ENCODE results near the gene SYT17. TPM values are rescaled to one million over a fixed set of nuclear protein-coding genes. Genes with fewer than 3 reads are reported as not detected.

SYT17 gene, protein sequence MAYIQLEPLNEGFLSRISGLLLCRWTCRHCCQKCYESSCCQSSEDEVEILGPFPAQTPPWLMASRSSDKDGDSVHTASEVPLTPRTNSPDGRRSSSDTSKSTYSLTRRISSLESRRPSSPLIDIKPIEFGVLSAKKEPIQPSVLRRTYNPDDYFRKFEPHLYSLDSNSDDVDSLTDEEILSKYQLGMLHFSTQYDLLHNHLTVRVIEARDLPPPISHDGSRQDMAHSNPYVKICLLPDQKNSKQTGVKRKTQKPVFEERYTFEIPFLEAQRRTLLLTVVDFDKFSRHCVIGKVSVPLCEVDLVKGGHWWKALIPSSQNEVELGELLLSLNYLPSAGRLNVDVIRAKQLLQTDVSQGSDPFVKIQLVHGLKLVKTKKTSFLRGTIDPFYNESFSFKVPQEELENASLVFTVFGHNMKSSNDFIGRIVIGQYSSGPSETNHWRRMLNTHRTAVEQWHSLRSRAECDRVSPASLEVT
- total RNA-seq, result 0.51 and 3.0 TPM in 2 replicates

DNA sequence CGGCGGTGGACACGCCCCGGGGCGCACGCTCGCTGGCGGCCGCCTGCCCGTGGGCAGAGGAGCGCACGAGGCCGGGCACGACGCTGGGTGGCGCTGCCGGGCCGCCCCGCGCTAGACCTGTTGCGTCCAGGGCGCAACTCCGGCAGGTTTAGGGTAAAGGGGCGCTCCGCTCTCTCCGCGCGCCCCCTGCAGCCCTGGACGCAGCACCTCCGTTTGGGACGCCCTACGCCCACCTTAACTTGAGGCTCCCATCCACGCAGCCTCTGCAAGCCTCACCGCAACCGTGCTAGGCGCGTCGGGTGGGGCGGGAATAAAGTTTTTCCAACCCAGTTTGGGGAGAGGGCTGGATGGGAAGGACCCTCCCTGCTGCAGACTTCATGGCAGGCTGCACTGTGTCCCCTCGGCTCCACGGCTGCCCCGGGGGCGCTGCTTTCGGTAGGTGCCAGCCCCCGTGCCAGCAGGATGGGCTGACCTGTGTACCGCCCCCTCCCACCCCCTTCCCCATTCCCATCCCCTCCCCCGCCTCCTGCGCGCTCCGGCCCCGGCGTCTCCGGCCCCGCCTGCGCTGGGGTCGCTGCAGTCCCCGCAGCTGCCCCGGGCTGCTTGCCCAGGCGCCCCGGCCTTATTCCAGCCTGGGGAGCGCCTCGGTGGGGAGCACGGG, at the start of gene SYT17:
Gene SYT17, plus strand, starts transcription at position 531 of the 661 bp plus-strand sequence. CDS start 407 bp downstream, outside the sequence.

DNA sequence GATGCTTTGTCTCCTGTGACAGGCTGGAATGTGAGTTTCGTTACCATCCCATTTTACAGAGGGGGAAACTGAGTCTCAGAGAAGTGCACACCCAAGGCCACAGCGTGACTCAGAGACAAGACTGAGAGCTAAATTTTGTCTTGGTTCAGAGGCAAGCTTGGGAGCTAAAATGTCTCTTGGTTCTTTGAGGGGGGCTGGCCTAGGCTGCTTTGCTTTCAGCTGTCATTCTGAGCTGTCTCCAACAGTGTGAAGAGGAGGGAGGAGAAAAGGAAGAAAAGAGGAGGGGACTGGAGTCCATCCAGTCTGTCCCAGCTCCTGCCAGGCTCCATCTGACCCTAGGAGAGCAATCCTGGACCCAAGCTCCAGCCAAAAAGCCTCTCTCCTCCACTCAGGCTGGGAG, 117.4 kb downstream of the SYT17 start, which contains the start of gene CLEC19A:
Gene CLEC19A, plus strand, starts transcription at position 301 of the 400 bp plus-strand sequence. CDS start 121 bp downstream, outside the sequence.

Other genes with a start within 250 kb of the SYT17 start
- gene SMG1, start 241.8 kb upstream of the SYT17 start, total RNA-seq, result 20.1 and 21.2 TPM in 2 replicates
- 1.8 and 3.2 TPM in 2 replicates for gene TMC7, start 184.3 kb upstream of the SYT17 start, total RNA-seq
- gene COQ7, start 100.6 kb upstream of the SYT17 start, total RNA-seq, result 13.8 and 19.6 TPM in 2 replicates
- gene ITPRIPL2, start 54.3 kb upstream of the SYT17 start, total RNA-seq, result 19.8 and 20.0 TPM in 2 replicates
- not detected in 2 replicates for gene CLEC19A, start 117.5 kb downstream of the SYT17 start, total RNA-seq
- 0.21 and 0.46 TPM in 2 replicates for gene TMC5, start 249.6 kb downstream of the SYT17 start, total RNA-seq

All from airway epithelial cell (primary cell).